ENCODE results near the gene CEMIP. TPM values are rescaled to one million over a fixed set of nuclear protein-coding genes. Genes with fewer than 3 reads are reported as not detected.

Gene CEMIP
- polyA plus RNA-seq, 1 of the 3 experiments (the other 2 are of a cell fraction), result 27.8 TPM

- no peaks in the 10 kb centered on the region for H3K79me2 ChIP-seq (ENCODE audit: insufficient read depth)
- H3K4me1 ChIP-seq (ENCODE audit: control insufficient read depth in 1 of 2, insufficient read depth in 2 of 2, low read depth in 1 of 2, low read length in 1 of 2), result no peaks in the 10 kb centered on the region; a peak in 1 of 4 replicates
- no peak overlapping the region for H2AFZ ChIP-seq (ENCODE audit: low read depth)
- peaks cover 0 to 18% of the 10 kb centered on the region in 2 experiments for H3K36me3 ChIP-seq (replicated peaks in 1 of 2; ENCODE audit: control insufficient read depth in 1 of 2, insufficient read depth in 2 of 2, low read length in 1 of 2)
- no peaks in the 10 kb centered on the region for H4K20me1 ChIP-seq (ENCODE audit: insufficient read depth)
- H3F3A ChIP-seq (replicated peaks; ENCODE audit: insufficient read depth), result no peaks in the 10 kb centered on the region
- no peak overlapping the region for H3K4me3 ChIP-seq (ENCODE audit: low read depth in 2 of 2, low read length in 1 of 2)
- TF ChIP-seq RCOR1 (IDR thresholded peaks at IDR 0.05; ENCODE audit: low read length), result no peak
- TF ChIP-seq EZH2phosphoT487 (IDR thresholded peaks at IDR 0.05; ENCODE audit: borderline replicate concordance, low read depth), result no peak
- no peak for TF ChIP-seq RXRA (IDR thresholded peaks at IDR 0.05; ENCODE audit: borderline replicate concordance, low read depth)
- no peak for TF ChIP-seq TAF1 (IDR thresholded peaks at IDR 0.05; ENCODE audit: borderline replicate concordance, low read depth, low read length)
- no peak for TF ChIP-seq SIN3A (IDR thresholded peaks at IDR 0.05; ENCODE audit: borderline replicate concordance, low read depth, low read length)
- TF ChIP-seq TCF12 (IDR thresholded peaks at IDR 0.05), result no peak
- TF ChIP-seq MXI1 (IDR thresholded peaks at IDR 0.05; ENCODE audit: low read depth, low read length), result no peak
- no peak for TF ChIP-seq RFX5 (IDR thresholded peaks at IDR 0.05; ENCODE audit: low read length)
- TF ChIP-seq FOXM1 (IDR thresholded peaks at IDR 0.05; ENCODE audit: low read depth), result no peak
- no peak for TF ChIP-seq REST (IDR thresholded peaks at IDR 0.05; ENCODE audit: low read depth, low read length)
- no peak for TF ChIP-seq JUND (IDR thresholded peaks at IDR 0.05)
- TF ChIP-seq GATA2 (CRISPR knock-in tag; IDR thresholded peaks at IDR 0.05), result no peak
- TF ChIP-seq CHD2 (IDR thresholded peaks at IDR 0.05; ENCODE audit: low read length, partially characterized antibody), result no peak
- no peak for TF ChIP-seq RAD21 (IDR thresholded peaks at IDR 0.05; ENCODE audit: low read length)
- no peak for TF ChIP-seq CTCF (IDR thresholded peaks at IDR 0.05)
- no peak for TF ChIP-seq SMC3 (IDR thresholded peaks at IDR 0.05; ENCODE audit: low read depth, low read length)
- no peak for TF ChIP-seq NRF1 (IDR thresholded peaks at IDR 0.05; ENCODE audit: low read depth, low read length)
- peak; percentile 25 for DNase-seq
- H3K9me3 ChIP-seq, result no peaks in the 10 kb centered on the region
- no peaks in the 10 kb centered on the region for H3K9me2 ChIP-seq
- H3K9ac ChIP-seq, result no peak overlapping the region
- H3K4me2 ChIP-seq, result no peak overlapping the region
- no peak overlapping the region for H3K27ac ChIP-seq (ENCODE audit: low read depth in 2 of 2, low read length in 1 of 2)
- H3K27me3 ChIP-seq (ENCODE audit: insufficient read depth), result no peaks in the 10 kb centered on the region
- whole genome bisulfite sequencing (ENCODE audit: low lambda C conversion rate), result 94% methylated on average over 3 of the region's 3 CpGs
- ChIA-PET CTCF (interaction anchor here (0.9 to 4.5 kb wide), 6 partner anchors 8 to 331 kb away, joined by 3 to 19 read pairs (median 9); partner anchors contain the start of gene CEMIP), POLR2A (no interaction called here)
Observed at GRCh38 chr15:80787316-80787715, 8.1 kb downstream of the CEMIP start.
